Measurements from ENCODE around the gene SPAG9.

The SPAG9 gene

DNA sequence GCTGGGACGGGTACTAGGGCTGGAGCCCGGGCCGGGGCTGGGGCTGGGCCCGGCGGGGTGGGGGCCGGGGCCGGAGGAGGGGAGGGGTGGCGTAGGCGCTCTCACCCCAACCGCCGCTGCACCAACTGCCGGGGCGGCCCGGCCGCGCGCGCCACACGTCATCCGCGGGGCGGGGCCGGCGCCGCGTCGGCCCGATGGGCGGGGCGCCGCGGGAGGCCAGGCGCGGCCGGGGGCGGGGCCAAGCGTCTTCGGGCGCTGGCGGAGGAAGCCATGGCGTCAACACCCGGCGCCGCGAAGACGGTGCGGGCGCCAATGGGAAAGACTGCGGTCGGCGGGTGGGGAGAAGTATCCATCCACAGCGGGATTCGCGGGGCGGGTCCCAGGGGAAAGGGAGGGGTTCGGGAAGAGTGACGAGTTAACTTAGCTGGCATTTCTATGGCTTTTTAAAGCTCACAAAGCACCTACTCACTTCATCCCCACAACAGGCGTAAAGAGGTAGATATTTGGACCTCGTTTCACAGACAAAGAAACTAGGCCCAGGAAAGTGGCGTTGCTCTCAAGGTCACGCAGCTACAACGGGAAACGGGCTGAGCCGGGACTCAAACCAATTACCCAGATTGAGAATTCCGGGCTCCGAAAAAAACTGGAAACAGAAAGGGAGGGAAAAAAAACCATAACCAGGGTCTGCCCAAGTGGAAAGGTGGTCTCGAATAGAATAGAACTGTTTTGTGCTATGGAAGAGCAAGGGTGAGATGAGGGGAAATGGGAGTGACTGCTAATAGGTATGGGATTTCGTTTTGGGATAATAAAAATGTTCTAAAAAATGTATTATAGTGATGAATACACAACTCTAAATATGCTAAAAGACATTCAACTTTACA lies at the start of gene SPAG9:
SPAG9 (minus strand) TSS at position 130 of the 881 bp plus-strand sequence. CDS start 212 bp downstream, outside the sequence.
- DNase-seq (ENCODE audit: insufficient read length, low spot score) = peak; percentile 97
- peak; percentile 94 for FAIRE-seq

DNA sequence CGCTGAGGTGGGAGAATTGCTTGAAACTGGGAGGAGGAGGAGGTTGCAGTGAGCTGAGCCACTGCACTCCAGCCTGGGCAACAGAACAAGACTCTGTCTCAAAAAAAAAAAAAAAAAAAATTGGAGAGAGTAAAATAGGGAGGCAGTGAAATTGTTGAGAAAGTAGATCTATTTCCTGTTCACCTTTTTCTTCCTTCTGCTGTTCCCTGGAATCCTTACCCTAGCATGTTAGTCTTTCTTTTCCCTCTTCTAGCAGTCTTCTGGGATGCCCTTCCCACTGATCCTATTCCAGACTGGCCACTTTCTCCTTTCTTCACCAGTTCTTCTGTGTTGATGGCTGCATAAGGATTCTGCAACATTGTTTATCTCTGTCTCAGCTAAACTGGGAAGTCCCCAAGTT lies 48.7 kb upstream of the SPAG9 start:
- no peak for DNase-seq (ENCODE audit: insufficient read length, low spot score)
- FAIRE-seq = no peak

DNA sequence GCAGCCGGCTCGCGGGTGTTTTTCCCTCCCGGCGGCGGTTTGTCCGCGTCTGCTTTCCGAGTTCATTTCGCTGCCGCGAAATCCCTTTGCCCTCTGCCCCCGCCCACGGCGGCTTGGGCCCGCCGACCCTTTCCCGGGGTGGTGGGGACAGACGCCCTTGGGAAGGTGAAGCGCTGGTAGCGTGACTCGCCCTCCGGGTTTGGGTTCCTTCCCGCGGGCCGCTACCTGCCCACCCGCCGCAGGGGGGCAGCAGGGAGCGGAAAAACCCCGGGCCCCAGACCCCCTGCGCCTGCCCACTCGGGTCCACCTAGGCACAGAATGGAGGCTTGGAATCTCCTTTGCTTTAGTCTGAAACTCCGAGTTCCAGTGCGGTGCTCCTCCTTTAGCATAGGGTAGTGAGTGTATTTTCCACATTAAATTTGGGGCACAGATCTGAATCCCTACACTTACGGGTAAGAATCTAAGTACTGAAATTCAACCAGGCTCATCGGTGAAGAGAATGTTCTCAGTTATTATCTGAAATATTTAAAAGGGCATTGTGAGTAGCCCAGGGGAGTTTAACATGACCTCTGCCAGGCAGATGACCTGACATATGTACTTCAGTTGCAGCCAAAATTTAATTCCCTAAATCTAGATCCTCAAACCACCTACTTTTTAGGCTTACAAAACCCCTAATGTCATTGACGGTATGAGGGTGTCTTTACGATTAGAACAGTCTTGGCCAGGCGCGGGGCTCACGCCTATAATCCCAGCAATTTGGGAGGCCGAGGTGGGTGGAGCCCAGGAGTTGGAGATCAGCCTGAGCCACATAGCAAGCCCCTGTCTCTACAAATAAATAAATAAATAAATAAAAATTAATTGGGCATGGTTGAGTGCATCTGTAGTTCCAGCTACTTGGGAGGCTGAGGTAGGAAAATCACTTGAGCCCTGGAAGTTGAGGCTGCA lies 46.6 kb upstream of the SPAG9 start:
- peak; percentile 95 for DNase-seq (ENCODE audit: insufficient read length, low spot score)
- peak; percentile 84 for FAIRE-seq

- peak; percentile 97 for DNase-seq (ENCODE audit: insufficient read length, low spot score)
- FAIRE-seq = peak; percentile 98
Observed at GRCh38 chr17:51166198-51166986, 45.7 kb upstream of the SPAG9 start, which contains the start of gene NME2. NME2 (plus strand) TSS chr17:51166411; CDS start chr17:51166831, 420 bp downstream.

GRCh38 chr17:51165680-51166197 lies 45.1 kb upstream of the SPAG9 start:
- DNase-seq (ENCODE audit: insufficient read length, low spot score) (no peak), FAIRE-seq (no peak)

DNA sequence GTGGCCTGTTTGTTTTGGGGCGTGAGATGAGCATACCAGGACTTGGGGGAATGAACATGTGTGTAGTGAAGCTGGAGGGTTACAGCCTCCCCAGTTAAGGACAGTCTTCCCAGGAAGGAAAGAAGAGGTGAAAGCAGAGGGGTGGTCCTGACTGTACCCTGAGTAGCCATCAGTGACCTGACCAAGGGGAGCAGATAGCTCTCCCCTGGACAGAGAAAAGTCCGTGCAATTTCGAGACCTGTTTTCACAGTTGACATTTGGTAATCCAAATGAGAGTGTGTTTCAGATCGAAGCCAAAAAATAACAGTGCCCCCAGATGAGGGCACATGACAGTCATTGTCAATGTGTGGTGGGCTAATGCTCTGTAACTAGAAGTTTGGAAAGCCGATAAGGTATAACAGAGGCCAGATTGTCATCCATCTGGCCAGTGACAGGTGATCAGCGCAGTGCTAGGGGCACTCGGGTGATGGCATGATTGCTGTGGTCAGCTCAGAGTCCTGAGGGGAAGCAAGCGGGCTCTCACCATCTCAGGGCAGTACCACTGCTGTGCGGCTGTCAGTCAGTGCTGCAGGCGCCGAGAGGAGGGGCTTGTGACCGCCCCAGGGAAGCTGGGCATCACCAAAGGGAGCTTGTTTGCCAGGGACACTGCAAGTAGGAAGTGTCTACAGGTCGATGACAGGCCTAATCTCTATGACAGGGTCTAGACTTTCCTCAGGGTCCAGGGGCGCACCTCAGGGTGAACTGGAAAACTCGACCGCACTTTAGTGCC lies 44.4 kb upstream of the SPAG9 start:
- FAIRE-seq (peak; percentile 77), DNase-seq (ENCODE audit: insufficient read length, low spot score) (no peak)

- no peak for FAIRE-seq
- no peak for DNase-seq (ENCODE audit: insufficient read length, low spot score)
Observed at GRCh38 chr17:51161541-51161940, 40.9 kb upstream of the SPAG9 start.

DNA sequence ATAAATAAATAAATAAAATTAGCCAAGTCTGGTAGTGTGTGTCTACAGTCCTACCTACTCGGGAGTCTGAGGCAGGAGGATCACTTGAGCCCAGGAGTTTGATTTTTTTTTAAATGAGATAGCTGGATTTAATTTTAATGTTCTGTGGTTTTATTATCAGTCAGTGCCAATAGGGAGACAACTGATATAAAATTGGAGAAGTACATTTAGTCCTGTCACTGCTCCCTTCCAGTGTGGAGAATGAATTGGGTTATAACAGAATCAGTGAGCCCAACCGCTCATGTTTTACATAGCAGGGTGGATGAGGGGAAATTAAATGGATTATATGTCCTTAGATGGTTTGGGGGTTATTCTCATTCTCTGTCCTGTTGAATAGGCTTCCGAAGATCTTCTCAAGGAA lies 38.9 kb upstream of the SPAG9 start:
- DNase-seq (ENCODE audit: insufficient read length, low spot score) = no peak
- FAIRE-seq = no peak

GRCh38 chr17:51155416-51155815 lies 34.7 kb upstream of the SPAG9 start:
- DNase-seq (ENCODE audit: insufficient read length, low spot score) (no peak), FAIRE-seq (no peak)

DNA sequence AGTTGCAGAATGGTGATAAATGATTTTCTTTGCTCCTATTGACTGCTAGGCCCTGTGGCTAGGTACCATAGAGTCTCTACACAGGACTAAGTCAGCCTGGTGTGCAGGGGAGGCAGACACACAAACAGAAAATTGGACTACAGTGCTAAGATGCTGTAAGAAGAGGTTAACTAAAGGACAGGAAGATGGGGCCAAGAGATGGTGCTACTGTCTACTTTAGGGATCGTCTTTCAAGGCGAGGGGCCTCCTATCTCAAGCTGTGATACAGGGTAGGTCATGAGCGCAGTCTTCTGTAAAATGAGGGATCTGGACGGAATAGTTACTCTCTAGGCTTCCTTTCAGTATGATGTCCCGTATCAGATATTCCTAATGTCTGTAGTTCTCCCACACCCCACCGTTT lies 33.5 kb upstream of the SPAG9 start:
- FAIRE-seq (no peak), DNase-seq (ENCODE audit: insufficient read length, low spot score) (no peak)

- FAIRE-seq (peak; percentile 94), DNase-seq (ENCODE audit: insufficient read length, low spot score) (peak; percentile 100)
Observed at GRCh38 chr17:51153210-51154072, 32.8 kb upstream of the SPAG9 start, which contains the start of gene NME1. NME1 (plus strand) TSS chr17:51153559; CDS start chr17:51155655, 2,096 bp downstream.

DNA sequence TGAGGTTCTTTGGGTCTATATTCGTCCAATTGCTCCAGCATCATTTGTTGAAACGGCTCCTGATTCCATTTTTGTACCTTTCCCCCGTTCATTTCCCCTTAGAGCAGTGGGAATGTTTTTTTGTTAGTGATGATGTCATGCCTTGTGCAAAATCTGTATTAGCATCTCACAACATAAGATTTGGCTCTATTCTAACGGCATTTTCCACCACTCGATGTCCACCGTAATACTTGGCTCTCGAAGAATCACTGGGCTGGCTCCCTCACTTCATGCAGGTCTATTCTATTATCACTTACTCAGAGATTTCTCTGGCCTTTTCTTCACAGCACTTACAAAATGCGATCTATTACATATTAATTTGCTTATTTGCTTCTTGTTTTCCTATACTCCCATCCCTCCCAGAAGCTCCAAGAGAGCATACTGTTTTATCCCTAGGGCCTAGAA lies 32.1 kb upstream of the SPAG9 start:
- peak; percentile 53 for DNase-seq (ENCODE audit: insufficient read length, low spot score)
- no peak for FAIRE-seq

- FAIRE-seq (no peak), DNase-seq (ENCODE audit: insufficient read length, low spot score) (no peak)
Observed at GRCh38 chr17:51150932-51151331, 30.3 kb upstream of the SPAG9 start.

GRCh38 chr17:51149163-51149562 lies 28.5 kb upstream of the SPAG9 start:
- no peak for DNase-seq (ENCODE audit: insufficient read length, low spot score)
- FAIRE-seq = no peak

DNA sequence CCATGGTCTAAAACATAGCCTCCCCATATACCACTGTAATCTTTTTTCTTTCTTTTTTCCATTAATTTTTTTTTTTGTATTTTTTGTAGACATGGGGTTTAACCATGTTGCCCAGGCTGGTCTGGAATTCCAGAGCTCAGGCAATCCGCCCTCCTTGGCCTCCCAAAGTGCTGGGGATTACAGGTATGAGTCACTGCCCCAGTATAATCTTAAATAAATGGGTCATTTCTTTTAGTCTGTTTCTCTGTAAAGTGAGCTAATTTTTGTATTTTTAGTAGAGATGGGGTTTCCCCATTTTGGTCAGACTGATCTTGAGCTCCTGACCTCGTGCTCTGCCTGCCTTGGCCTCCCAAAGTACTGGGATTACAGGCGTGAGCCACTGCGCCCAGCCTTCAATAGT lies 27.0 kb upstream of the SPAG9 start:
- no peak for FAIRE-seq
- DNase-seq (ENCODE audit: insufficient read length, low spot score) = no peak

GRCh38 chr17:51144266-51145022 lies 23.8 kb upstream of the SPAG9 start:
- DNase-seq (ENCODE audit: insufficient read length, low spot score) (no peak), FAIRE-seq (no peak)

- no peak for FAIRE-seq
- no peak for DNase-seq (ENCODE audit: insufficient read length, low spot score)
Observed at GRCh38 chr17:51142597-51142996, 21.9 kb upstream of the SPAG9 start.

DNA sequence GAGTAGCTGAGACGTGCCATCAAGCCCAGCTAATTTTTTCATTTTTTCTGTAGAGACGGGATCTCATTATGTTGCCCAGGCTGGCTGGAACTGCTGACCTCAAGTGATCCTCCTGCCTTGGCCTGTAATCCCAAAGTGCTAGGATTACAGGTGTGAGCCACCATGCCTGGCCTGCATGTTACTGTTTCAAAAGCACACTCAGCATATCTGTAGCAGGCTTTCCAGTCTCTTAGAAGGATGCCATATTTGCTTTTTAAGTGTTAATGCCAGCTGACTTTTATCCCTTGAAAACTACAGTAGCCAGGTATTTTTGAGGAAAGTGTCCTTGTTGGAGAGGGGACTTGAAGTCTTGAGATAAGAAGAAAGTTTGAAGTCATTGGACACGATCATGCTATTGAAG lies 15.3 kb upstream of the SPAG9 start:
- FAIRE-seq = no peak
- DNase-seq (ENCODE audit: insufficient read length, low spot score) = no peak

Measured in HTR-8/SVneo (cell line).